GF-D8 (cell line): Measurements from ENCODE around the gene PCBP3.

ENCODE experiments used
- DNase-seq: peaks from one replicate; lab custom pipeline; 2025; lab: John Stamatoyannopoulos, UW

The PCBP3 gene

GRCh38 chr21:45930792-45931191 lies 287.3 kb downstream of the PCBP3 start:
- no peak for DNase-seq

- DNase-seq: no peak
Observed at GRCh38 chr21:45931397-45931969, 288.0 kb downstream of the PCBP3 start.

- no peak for DNase-seq
Observed at GRCh38 chr21:45932922-45933502, 289.5 kb downstream of the PCBP3 start.

GRCh38 chr21:45934085-45934484 lies 290.6 kb downstream of the PCBP3 start:
- DNase-seq: no peak

- DNase-seq: no peak
Observed at GRCh38 chr21:45934554-45934953, 291.0 kb downstream of the PCBP3 start.

GRCh38 chr21:45935628-45936027 lies 292.1 kb downstream of the PCBP3 start:
- DNase-seq: no peak

GRCh38 chr21:45937721-45938452 lies 294.4 kb downstream of the PCBP3 start:
- DNase-seq: no peak

GRCh38 chr21:45938453-45938755 lies 294.9 kb downstream of the PCBP3 start:
- DNase-seq: no peak

- no peak for DNase-seq
Observed at GRCh38 chr21:45938811-45939520, 295.4 kb downstream of the PCBP3 start.

GRCh38 chr21:45939521-45940045 lies 296.1 kb downstream of the PCBP3 start:
- DNase-seq: no peak

GRCh38 chr21:45940091-45940490 lies 296.6 kb downstream of the PCBP3 start:
- DNase-seq: no peak

- DNase-seq: no peak
Observed at GRCh38 chr21:45940621-45941337, 297.3 kb downstream of the PCBP3 start.

- DNase-seq: no peak
Observed at GRCh38 chr21:45941338-45941710, 297.8 kb downstream of the PCBP3 start.

- no peak for DNase-seq
Observed at GRCh38 chr21:45941717-45942546, 298.4 kb downstream of the PCBP3 start.

GRCh38 chr21:45942755-45943629 lies 299.5 kb downstream of the PCBP3 start:
- DNase-seq: no peak

- DNase-seq: no peak
Observed at GRCh38 chr21:45943630-45944540, 300.4 kb downstream of the PCBP3 start.

- no peak for DNase-seq
Observed at GRCh38 chr21:45944601-45945000, 301.1 kb downstream of the PCBP3 start.

- no peak for DNase-seq
Observed at GRCh38 chr21:45945066-45945867, 301.7 kb downstream of the PCBP3 start.
